ENCODE data around the gene ENTPD8. TPM values are rescaled to one million over a fixed set of nuclear protein-coding genes. Genes with fewer than 3 reads are reported as not detected.

Gene ENTPD8
- polyA plus RNA-seq, 2 donors: 0.04 to 0.05 TPM

DNA sequence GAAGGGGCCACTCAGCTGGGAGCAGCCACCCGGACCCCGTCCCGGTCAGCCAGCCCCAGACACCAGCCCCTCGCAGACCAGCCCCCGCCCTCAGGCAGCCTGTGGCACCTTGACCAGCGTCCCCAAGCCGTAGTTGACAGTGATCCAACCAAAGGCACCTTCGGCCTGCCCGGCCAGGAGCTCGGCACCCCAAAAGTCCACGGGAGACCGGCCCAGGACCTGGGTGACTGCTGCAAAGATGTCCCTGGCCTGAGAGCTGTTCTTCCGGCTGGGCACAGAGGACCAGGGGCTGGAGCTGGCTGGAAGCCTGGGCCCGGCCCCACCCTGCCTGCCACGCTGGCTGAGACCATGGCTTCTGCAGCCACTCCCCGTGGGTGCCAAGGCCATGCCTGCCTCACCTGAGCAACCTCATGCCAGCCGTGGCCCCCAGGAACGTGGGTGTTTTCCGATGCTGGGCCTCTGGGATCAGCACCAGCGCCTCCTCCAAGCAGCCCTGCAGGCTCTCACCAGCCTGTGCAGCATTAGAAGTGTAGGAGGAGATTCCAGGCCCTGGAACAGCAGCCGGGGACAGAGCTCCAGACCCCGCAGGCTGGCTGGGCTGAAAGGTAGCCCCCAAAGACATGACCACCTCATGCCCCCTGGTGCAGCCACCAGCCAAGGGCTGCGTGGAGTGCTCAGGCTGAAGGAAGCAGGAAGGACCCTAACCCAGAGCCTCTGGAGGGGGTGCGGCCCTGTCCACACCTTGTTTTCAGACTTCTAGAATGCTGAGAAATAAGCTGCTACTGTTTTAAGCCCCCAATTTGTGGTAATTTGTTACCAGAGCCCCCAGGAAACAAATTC is 4.2 kb downstream of the ENTPD8 start:
- H3K9me3 ChIP-seq (ENCODE audit: control insufficient read depth in 2 of 2, insufficient read depth in 1 of 2, low read depth in 1 of 2, low read length in 1 of 2): no peaks in the 10 kb centered on the region
- H3K36me3 ChIP-seq (ENCODE audit: control insufficient read depth in 2 of 2, insufficient read depth in 2 of 2, low read length in 1 of 2): no peaks in the 10 kb centered on the region
- H3K4me1 ChIP-seq (ENCODE audit: control insufficient read depth in 2 of 2, insufficient read depth in 2 of 2, low read length in 1 of 2): peaks cover 0 to 3% of the 10 kb centered on the region in 2 donors
- H3K27ac ChIP-seq (ENCODE audit: low read depth in 2 of 2, low read length in 1 of 2): no peak overlapping the region
- 69 to 70% methylated on average over 24 of the region's 24 CpGs for WGBS, 2 donors
- H3K4me3 ChIP-seq (ENCODE audit: low read depth in 1 of 2, low read length in 2 of 2): no peak overlapping the region
- peaks cover 0 to 3% of the 10 kb centered on the region in 2 donors for H3K27me3 ChIP-seq (ENCODE audit: control insufficient read depth in 1 of 2, insufficient read depth in 2 of 2, low read length in 2 of 2)

DNA sequence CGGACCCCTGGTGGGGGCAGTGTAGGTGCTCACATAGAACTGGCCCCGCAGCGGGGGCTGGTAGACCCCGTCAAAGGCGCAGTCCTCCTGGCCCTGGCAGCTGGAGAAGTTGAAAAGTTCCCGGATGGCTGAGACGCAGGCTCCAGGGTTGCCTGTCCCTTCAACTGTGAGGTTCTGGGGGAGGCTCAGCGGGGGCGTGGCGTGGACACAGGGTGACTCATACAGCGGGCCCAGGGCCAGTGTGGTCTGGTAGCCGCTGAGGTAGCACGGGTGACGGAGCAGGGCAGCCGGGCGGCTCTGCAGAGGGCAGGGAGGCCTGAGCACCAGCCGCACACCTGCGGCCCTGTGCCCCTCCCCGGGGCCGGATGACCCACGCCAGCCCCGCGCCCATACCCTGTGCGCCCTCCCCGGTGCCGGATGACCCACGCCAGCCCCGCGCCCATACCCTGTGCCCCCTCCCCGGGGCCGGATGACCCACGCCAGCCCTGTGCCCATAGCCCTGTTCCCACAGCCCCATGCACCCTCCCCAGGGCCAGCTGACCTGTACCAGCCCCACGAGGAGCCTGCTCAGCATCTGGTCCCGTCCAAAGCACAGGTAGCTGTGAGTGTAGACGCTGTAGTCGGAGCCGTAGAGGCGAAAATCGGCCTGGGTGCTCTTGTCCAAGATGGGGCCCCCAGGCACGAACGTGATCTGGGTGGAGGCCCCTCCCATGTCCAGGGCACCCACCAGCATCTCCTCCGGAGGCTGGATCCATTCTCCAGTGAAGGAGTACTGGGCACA is 5.0 kb downstream of the ENTPD8 start:
- Histone ChIP-seq H3K9me3 (ENCODE audit: control insufficient read depth in 2 of 2, insufficient read depth in 1 of 2, low read depth in 1 of 2, low read length in 1 of 2) (no peaks in the 10 kb centered on the region), H3K4me1 (ENCODE audit: control insufficient read depth in 2 of 2, insufficient read depth in 2 of 2, low read length in 1 of 2) (peaks cover 0 to 3% of the 10 kb centered on the region in 2 donors), H3K36me3 (ENCODE audit: control insufficient read depth in 2 of 2, insufficient read depth in 2 of 2, low read length in 1 of 2) (no peaks in the 10 kb centered on the region), H3K27me3 (ENCODE audit: control insufficient read depth in 1 of 2, insufficient read depth in 2 of 2, low read length in 2 of 2) (peaks cover 0 to 3% of the 10 kb centered on the region in 2 donors), H3K4me3 (ENCODE audit: low read depth in 1 of 2, low read length in 2 of 2) (no peak overlapping the region), H3K27ac (ENCODE audit: low read depth in 2 of 2, low read length in 1 of 2) (no peak overlapping the region)
- WGBS, 2 donors: 47 to 51% methylated on average over 27 to 42 of the region's 42 CpGs

DNA sequence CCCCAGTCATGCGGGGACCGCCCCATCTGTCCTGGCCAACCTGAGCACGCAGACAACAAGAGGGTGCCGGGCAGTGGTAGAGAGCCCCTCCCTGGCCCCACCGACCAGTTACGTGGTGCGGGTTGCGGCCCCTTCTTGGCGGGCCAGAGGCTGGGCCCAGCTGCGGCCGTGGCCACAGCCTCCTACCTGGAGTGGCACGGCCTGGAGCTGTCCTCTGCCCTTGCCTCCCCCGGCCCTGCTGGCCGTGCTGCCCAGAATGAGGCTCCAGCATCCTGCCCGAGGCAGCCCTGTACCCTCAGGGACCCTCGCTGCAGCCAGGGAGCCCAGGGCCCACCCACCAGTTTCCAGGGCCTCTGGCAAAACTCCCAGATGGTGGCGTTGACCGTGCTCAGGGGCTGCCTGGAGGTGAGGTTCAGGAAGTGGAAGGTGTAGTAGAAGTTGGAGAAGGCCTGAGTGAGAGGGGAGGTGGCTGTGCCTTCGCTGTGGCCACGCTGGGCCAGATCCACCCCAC is 5.7 kb downstream of the ENTPD8 start:
- Histone ChIP-seq H3K9me3 (ENCODE audit: control insufficient read depth in 2 of 2, insufficient read depth in 1 of 2, low read depth in 1 of 2, low read length in 1 of 2) (no peaks in the 10 kb centered on the region), H3K4me3 (ENCODE audit: low read depth in 1 of 2, low read length in 2 of 2) (no peak overlapping the region), H3K27ac (ENCODE audit: low read depth in 2 of 2, low read length in 1 of 2) (no peak overlapping the region), H3K27me3 (ENCODE audit: control insufficient read depth in 1 of 2, insufficient read depth in 2 of 2, low read length in 2 of 2) (peaks cover 0 to 3% of the 10 kb centered on the region in 2 donors), H3K36me3 (ENCODE audit: control insufficient read depth in 2 of 2, insufficient read depth in 2 of 2, low read length in 1 of 2) (no peaks in the 10 kb centered on the region), H3K4me1 (ENCODE audit: control insufficient read depth in 2 of 2, insufficient read depth in 2 of 2, low read length in 1 of 2) (peaks cover 0 to 3% of the 10 kb centered on the region in 2 donors)
- WGBS, 2 donors: 70 to 73% methylated on average over 20 of the region's 20 CpGs

DNA sequence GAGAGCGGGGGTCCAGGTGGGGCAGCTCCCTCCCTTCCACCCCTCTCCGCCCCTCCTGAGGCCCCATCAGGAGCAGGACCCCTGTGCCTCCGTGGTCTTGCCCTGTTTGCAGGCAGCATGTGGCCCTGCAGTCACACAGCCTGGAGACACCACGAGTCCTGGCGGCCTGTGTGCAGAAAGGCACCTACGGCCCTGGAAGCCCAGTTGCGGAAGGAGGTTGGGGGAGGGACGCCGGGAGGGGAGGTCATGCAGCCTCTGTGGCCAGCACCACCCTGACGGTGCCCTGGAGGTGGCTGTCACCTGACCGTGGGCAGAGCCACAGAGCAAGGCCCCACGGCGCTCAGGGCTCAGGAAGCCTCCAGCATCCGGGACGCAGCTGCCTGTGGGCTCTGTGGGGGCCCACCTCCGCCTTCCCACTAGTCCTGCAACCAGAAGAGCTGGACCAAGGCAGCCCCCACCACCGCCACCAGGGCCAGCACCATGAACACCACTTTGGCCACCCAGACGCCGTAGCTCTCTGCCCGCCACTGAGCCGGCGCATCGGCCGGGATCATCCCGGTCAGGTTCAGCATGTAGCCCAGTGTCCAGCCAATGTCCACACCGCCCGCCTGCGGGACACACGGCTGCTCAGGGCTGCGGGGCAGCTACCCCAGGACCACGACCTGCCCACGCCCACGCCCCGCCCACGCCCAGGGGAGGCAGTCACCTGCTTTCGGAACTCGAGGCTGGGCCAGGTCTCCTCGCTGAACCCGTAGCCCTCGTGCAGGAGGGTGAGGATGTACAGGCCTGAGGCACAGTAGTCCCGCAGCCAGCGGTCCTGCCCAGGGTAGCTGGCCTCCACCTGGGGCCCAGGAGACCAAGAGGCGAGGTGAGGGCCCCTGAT is 6.4 kb downstream of the ENTPD8 start:
- peaks cover 0 to 3% of the 10 kb centered on the region in 2 donors for H3K4me1 ChIP-seq (ENCODE audit: control insufficient read depth in 2 of 2, insufficient read depth in 2 of 2, low read length in 1 of 2)
- no peak overlapping the region for H3K27ac ChIP-seq (ENCODE audit: low read depth in 2 of 2, low read length in 1 of 2)
- no peaks in the 10 kb centered on the region for H3K36me3 ChIP-seq (ENCODE audit: control insufficient read depth in 2 of 2, insufficient read depth in 2 of 2, low read length in 1 of 2)
- no peak overlapping the region for H3K4me3 ChIP-seq (ENCODE audit: low read depth in 1 of 2, low read length in 2 of 2)
- peaks cover 0 to 3% of the 10 kb centered on the region in 2 donors for H3K27me3 ChIP-seq (ENCODE audit: control insufficient read depth in 1 of 2, insufficient read depth in 2 of 2, low read length in 2 of 2)
- WGBS, 2 donors: 72 to 78% methylated on average over 42 to 43 of the region's 43 CpGs
- no peaks in the 10 kb centered on the region for H3K9me3 ChIP-seq (ENCODE audit: control insufficient read depth in 2 of 2, insufficient read depth in 1 of 2, low read depth in 1 of 2, low read length in 1 of 2)

DNA sequence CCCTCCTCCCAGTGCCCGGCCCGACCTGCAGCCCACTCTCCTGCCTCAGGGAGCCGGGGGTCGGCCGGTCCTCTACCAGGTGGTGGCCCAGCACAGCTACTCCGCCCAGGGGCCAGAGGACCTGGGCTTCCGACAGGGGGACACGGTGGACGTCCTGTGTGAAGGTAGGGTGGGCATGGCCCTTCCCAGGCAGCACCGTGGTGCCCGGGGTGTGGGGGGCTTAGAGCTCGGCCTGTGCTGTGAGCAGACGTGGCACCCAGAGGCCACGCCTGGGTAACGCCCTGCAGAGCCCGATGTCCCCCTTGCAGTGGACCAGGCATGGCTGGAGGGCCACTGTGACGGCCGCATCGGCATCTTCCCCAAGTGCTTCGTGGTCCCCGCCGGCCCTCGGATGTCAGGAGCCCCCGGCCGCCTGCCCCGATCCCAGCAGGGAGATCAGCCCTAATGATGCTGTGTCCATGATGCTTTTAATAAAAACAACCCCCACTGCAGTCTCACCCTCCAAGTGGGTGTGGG is 7.2 kb downstream of the ENTPD8 start:
- H3K4me3 ChIP-seq (ENCODE audit: low read depth in 1 of 2, low read length in 2 of 2): no peak overlapping the region
- no peaks in the 10 kb centered on the region for H3K36me3 ChIP-seq (ENCODE audit: control insufficient read depth in 2 of 2, insufficient read depth in 2 of 2, low read length in 1 of 2)
- peaks cover 0 to 3% of the 10 kb centered on the region in 2 donors for H3K4me1 ChIP-seq (ENCODE audit: control insufficient read depth in 2 of 2, insufficient read depth in 2 of 2, low read length in 1 of 2)
- peaks cover 0 to 3% of the 10 kb centered on the region in 2 donors for H3K27me3 ChIP-seq (ENCODE audit: control insufficient read depth in 1 of 2, insufficient read depth in 2 of 2, low read length in 2 of 2)
- no peak overlapping the region for H3K27ac ChIP-seq (ENCODE audit: low read depth in 2 of 2, low read length in 1 of 2)
- H3K9me3 ChIP-seq (ENCODE audit: control insufficient read depth in 2 of 2, insufficient read depth in 1 of 2, low read depth in 1 of 2, low read length in 1 of 2): no peaks in the 10 kb centered on the region
- WGBS, 2 donors: 80 to 81% methylated on average over 25 to 26 of the region's 26 CpGs

DNA sequence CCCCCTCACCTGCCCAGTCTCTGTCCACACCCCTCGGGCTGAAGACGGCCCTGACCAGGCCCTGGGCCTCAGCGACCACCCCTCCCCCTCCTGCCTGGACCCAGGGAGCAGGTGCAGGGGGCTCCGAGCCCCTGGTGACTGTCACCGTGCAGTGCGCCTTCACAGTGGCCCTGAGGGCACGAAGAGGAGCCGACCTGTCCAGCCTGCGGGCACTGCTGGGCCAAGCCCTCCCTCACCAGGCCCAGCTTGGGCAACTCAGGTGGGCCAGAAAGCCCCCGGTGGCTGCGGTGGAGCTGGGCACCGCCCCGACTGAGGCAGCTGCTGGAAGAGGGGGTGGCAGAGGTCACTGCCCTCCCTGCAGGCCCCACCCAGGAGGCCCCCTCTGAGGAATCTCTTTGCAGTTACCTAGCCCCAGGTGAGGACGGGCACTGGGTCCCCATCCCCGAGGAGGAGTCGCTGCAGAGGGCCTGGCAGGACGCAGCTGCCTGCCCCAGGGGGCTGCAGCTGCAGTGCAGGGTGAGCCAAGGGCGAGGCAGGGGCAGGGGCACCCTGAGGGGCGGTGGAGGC is 7.7 kb downstream of the ENTPD8 start:
- Histone ChIP-seq H3K27ac (ENCODE audit: low read depth in 2 of 2, low read length in 1 of 2) (no peak overlapping the region), H3K4me1 (ENCODE audit: control insufficient read depth in 2 of 2, insufficient read depth in 2 of 2, low read length in 1 of 2) (peaks cover 0 to 3% of the 10 kb centered on the region in 2 donors), H3K4me3 (ENCODE audit: low read depth in 1 of 2, low read length in 2 of 2) (no peak overlapping the region), H3K36me3 (ENCODE audit: control insufficient read depth in 2 of 2, insufficient read depth in 2 of 2, low read length in 1 of 2) (no peaks in the 10 kb centered on the region), H3K27me3 (ENCODE audit: control insufficient read depth in 1 of 2, insufficient read depth in 2 of 2, low read length in 2 of 2) (peaks cover 0 to 3% of the 10 kb centered on the region in 2 donors), H3K9me3 (ENCODE audit: control insufficient read depth in 2 of 2, insufficient read depth in 1 of 2, low read depth in 1 of 2, low read length in 1 of 2) (no peaks in the 10 kb centered on the region)
- 72 to 83% methylated on average over 16 to 19 of the region's 19 CpGs for WGBS, 2 donors

DNA sequence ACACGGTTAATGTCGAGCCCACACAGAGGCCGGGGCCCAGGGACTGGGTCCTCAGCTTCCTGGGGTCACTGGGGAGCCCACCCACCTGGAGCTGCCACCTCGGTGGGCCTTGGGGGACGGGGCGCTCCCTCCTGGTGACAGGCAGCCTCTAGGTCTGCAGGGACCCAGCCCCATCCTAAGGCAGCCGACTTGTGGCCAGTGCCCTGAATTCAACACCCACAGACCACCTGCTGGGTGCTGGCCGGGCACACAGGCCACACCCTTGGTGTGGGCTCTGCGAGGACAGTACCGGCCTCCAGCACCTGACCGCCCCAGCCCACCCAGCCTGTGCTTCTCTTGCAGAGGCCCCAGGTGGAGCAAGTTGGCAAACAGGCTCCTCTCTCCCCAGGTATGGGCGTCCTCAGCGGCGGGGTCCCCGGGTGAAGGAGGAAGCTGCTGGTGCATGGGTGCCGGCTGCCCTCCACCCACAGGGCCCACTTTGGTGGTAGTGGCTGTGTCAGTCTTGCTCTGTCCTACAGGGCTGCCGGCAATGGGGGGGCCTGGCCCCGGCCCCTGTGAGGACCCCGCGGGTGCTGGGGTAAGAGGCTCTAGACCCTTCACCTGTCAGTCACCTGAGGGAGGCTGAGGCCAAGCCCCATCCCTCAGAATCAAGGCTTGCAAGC is 8.3 kb downstream of the ENTPD8 start:
- WGBS, 2 donors: 88 to 90% methylated on average over 18 to 20 of the region's 20 CpGs
- H3K27me3 ChIP-seq (ENCODE audit: control insufficient read depth in 1 of 2, insufficient read depth in 2 of 2, low read length in 2 of 2): peaks cover 0 to 3% of the 10 kb centered on the region in 2 donors
- no peak overlapping the region for H3K4me3 ChIP-seq (ENCODE audit: low read depth in 1 of 2, low read length in 2 of 2)
- H3K36me3 ChIP-seq (ENCODE audit: control insufficient read depth in 2 of 2, insufficient read depth in 2 of 2, low read length in 1 of 2): peaks cover 0 to 3% of the 10 kb centered on the region in 2 donors
- peaks cover 0 to 1% of the 10 kb centered on the region in 2 donors for H3K4me1 ChIP-seq (ENCODE audit: control insufficient read depth in 2 of 2, insufficient read depth in 2 of 2, low read length in 1 of 2)
- H3K27ac ChIP-seq (ENCODE audit: low read depth in 2 of 2, low read length in 1 of 2): no peak overlapping the region
- no peaks in the 10 kb centered on the region for H3K9me3 ChIP-seq (ENCODE audit: control insufficient read depth in 2 of 2, insufficient read depth in 1 of 2, low read depth in 1 of 2, low read length in 1 of 2)

DNA sequence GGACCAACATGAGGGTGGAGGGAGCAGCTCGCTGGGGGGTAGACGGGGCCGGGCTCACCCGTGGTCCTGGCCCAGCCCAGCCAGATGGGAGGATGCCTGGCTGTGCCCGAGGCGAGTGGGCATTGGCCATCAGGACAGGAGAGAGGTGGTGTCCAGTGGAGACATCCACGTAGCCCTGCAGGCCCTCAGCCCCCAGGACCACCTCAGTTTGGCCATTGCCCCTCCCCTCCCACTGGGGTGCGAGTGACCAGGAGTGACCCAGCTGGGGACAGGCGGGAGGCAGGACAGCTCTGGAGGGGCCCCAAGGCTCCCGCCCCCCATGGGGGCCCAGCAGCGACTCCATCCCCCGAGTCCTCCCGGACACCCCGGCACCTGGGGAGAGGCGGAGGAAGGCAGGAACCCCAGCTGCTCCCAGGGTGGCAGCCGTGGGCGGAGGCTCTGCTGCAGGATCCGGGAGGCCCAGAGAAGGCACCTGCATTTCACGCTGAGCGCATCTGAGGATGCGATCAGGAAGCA is 9.7 kb downstream of the ENTPD8 start:
- WGBS, 2 donors: 81 to 85% methylated on average over 18 to 21 of the region's 21 CpGs
- Histone ChIP-seq H3K4me3 (ENCODE audit: low read depth in 1 of 2, low read length in 2 of 2) (no peak overlapping the region), H3K36me3 (ENCODE audit: control insufficient read depth in 2 of 2, insufficient read depth in 2 of 2, low read length in 1 of 2) (peaks cover 0 to 3% of the 10 kb centered on the region in 2 donors), H3K9me3 (ENCODE audit: control insufficient read depth in 2 of 2, insufficient read depth in 1 of 2, low read depth in 1 of 2, low read length in 1 of 2) (no peaks in the 10 kb centered on the region), H3K4me1 (ENCODE audit: control insufficient read depth in 2 of 2, insufficient read depth in 2 of 2, low read length in 1 of 2) (no peaks in the 10 kb centered on the region), H3K27ac (ENCODE audit: low read depth in 2 of 2, low read length in 1 of 2) (no peak overlapping the region), H3K27me3 (ENCODE audit: control insufficient read depth in 1 of 2, insufficient read depth in 2 of 2, low read length in 2 of 2) (no peaks in the 10 kb centered on the region)
